Keratinocyte (primary cell): ENCODE measurements around the gene ZNF148. TPM values are rescaled to one million over a fixed set of nuclear protein-coding genes. Genes with fewer than 3 reads are reported as not detected.

Experiments used
- DNase-seq: peaks from one replicate; pipeline ENCODE4 v3.0.0-alpha.2; 2011; ENCODE audit warnings: low read depth, missing footprints, low spot score
- FAIRE-seq: peaks from 2 replicates; lab custom pipeline; 2011; peaks lifted over from hg19 to GRCh38; lab: Jason Lieb, UNC
- H2AFZ ChIP-seq: 2 replicates; pipeline ENCODE4 v1.6.0; 2012; ENCODE audit warnings: low read length, control low read depth, inconsistent platforms; ENCODE audit not compliant: control insufficient read depth
- H3K27ac ChIP-seq: 2 replicates; pipeline ENCODE4 v1.5.1; 2011; ENCODE audit warnings: low read length; ENCODE audit not compliant: control insufficient read depth, insufficient read depth
- H3K27me3 ChIP-seq: 3 replicates; pipeline ENCODE4 v1.6.0; 2011; ENCODE audit warnings: low read length; ENCODE audit not compliant: control insufficient read depth, insufficient read depth; ENCODE audit errors: extremely low read depth
- H3K36me3 ChIP-seq, 2 experiments: 2 replicates in 1 of 2; 3 replicates in 1 of 2; pipeline ENCODE4 v1.5.1; 2011; ENCODE audit warnings: low read length in 2 of 2, mild to moderate bottlenecking in 1 of 2; ENCODE audit not compliant: control insufficient read depth in 2 of 2, insufficient read depth in 2 of 2; ENCODE audit errors: extremely low read depth in 1 of 2
- H3K4me1 ChIP-seq: 3 replicates; pipeline ENCODE4 v1.5.1; 2011; ENCODE audit warnings: low read length; ENCODE audit not compliant: control insufficient read depth, insufficient read depth; ENCODE audit errors: extremely low read depth
- H3K4me2 ChIP-seq: 3 replicates; pipeline ENCODE4 v1.6.0; 2011; ENCODE audit warnings: low read depth, low read length; ENCODE audit not compliant: control insufficient read depth, insufficient read depth; ENCODE audit errors: extremely low read depth
- H3K4me3 ChIP-seq, 3 experiments: fragments of 200-600 bp in 1 of 3; sonication (generic) in 1 of 3; 2 replicates in 2 of 3; 3 replicates in 1 of 3; pipeline ENCODE4 v1.5.1; 2011 to 2016; ENCODE audit warnings: low read length in 3 of 3, mild to moderate bottlenecking in 3 of 3, control low read depth in 2 of 3, inconsistent platforms in 1 of 3, low read depth in 1 of 3, mixed read lengths in 1 of 3, mixed run types in 1 of 3, moderate library complexity in 1 of 3; ENCODE audit not compliant: control insufficient read depth in 2 of 3, insufficient read depth in 2 of 3; ENCODE audit errors: extremely low read depth in 1 of 3
- H3K79me2 ChIP-seq: 2 replicates; pipeline ENCODE4 v1.6.0; 2012; ENCODE audit warnings: low read length; ENCODE audit not compliant: control insufficient read depth, insufficient read depth
- H3K9ac ChIP-seq: 3 replicates; pipeline ENCODE4 v1.6.0; 2011; ENCODE audit warnings: low read length; ENCODE audit not compliant: control insufficient read depth, insufficient read depth; ENCODE audit errors: extremely low read depth
- H3K9me1 ChIP-seq: 3 replicates; pipeline ENCODE4 v1.6.0; 2011; ENCODE audit warnings: low read length; ENCODE audit not compliant: control insufficient read depth, insufficient read depth; ENCODE audit errors: extremely low read depth
- H3K9me3 ChIP-seq: 2 replicates; pipeline ENCODE4 v1.5.1; 2012; ENCODE audit warnings: low read depth, low read length; ENCODE audit not compliant: control insufficient read depth
- H4K20me1 ChIP-seq: 3 replicates; pipeline ENCODE4 v1.6.0; 2011; ENCODE audit warnings: low read length; ENCODE audit not compliant: control insufficient read depth, insufficient read depth; ENCODE audit errors: extremely low read depth
- CTCF ChIP-seq, 3 experiments: IDR thresholded peaks in 1 of 3; conservative IDR thresholded peaks in 1 of 3; optimal IDR thresholded peaks in 1 of 3; 2 replicates in 2 of 3; 3 replicates in 1 of 3; pipeline versions ENCODE3 to v1.5.1; 2011; ENCODE audit warnings: low read length in 3 of 3, mild to moderate bottlenecking in 3 of 3, moderate library complexity in 2 of 3, control low read depth in 1 of 3, inconsistent platforms in 1 of 3; ENCODE audit not compliant: insufficient read depth in 2 of 3; ENCODE audit errors: extremely low read depth in 1 of 3
- EZH2 ChIP-seq: IDR thresholded peaks from one replicate; pipeline ENCODE4 v1.6.1; 2012; ENCODE audit warnings: inconsistent platforms, mild to moderate bottlenecking, low read length, moderate library complexity
- dilution Hi-C: fragments of 300-500 bp; cut with MboI; formaldehyde crosslinking; loops from one replicate; pipeline ENCODE4 v1.7.0; 2020; ENCODE audit warnings: low sequenced_read_pairs; ENCODE audit not compliant: extremely low pct_ligation_motif_present
- polyA plus RNA-seq, 5 experiments: library from polyadenylated mRNA; depleted of rRNA in 3 of 5; stranded (reverse) in 3 of 5; stranded (forward) in 1 of 5; unstranded in 1 of 5; fragments of >200 nt; gene quantifications; 1 replicate in 1 of 5; 2 replicates in 3 of 5; 3 replicates in 1 of 5; pipeline versions ENCODE4 v1.2.1 to v1.2.3, GENCODE V29; 2011 to 2012; ENCODE audit warnings: missing spikeins in 2 of 5, low read depth in 1 of 5, low replicate concordance in 1 of 5

Gene ZNF148
- polyA plus RNA-seq, 1 donor (not counting 4 experiments of a cell fraction or from before 2014, with no cell fraction given): 21.4 TPM

- Histone ChIP-seq H2AFZ (no peak overlapping the region), H3K27me3 (no peaks in the 10 kb centered on the region), H3K9me3 (no peaks in the 10 kb centered on the region), H3K4me3 (no peak overlapping the region), H3K4me1 (peaks cover 3% of the 10 kb centered on the region), H3K9ac (no peak overlapping the region), H3K4me2 (no peak overlapping the region), H4K20me1 (no peaks in the 10 kb centered on the region), H3K36me3 (peaks cover 3 to 16% of the 10 kb centered on the region in 2 experiments), H3K79me2 (peaks cover 27% of the 10 kb centered on the region), H3K9me1 (no peaks in the 10 kb centered on the region), H3K27ac (no peak overlapping the region)
- TF ChIP-seq EZH2 (no peak), CTCF (optimal IDR thresholded peaks at IDR 0.05 in 1 of 3, IDR thresholded peaks at IDR 0.05 in 1 of 3, conservative IDR thresholded peaks at IDR 0.05 in 1 of 3; ENCODE audit: extremely low read depth in 1 of 3, insufficient read depth in 2 of 3, low read length in 3 of 3) (no peak)
- dilution Hi-C loops: no loop called here
- DNase-seq (no peak), FAIRE-seq (peak; percentile 39)
Measured at GRCh38 chr3:125313060-125313635, 62.0 kb downstream of the ZNF148 start.

- Histone ChIP-seq H3K4me2 (no peak overlapping the region), H3K4me3 (no peak overlapping the region), H4K20me1 (no peaks in the 10 kb centered on the region), H3K9ac (no peak overlapping the region), H3K79me2 (peaks cover 32% of the 10 kb centered on the region), H3K9me1 (no peaks in the 10 kb centered on the region), H3K27me3 (no peaks in the 10 kb centered on the region), H2AFZ (no peak overlapping the region), H3K36me3 (peaks cover 3 to 12% of the 10 kb centered on the region in 2 experiments), H3K27ac (no peak overlapping the region), H3K4me1 (no peaks in the 10 kb centered on the region), H3K9me3 (no peaks in the 10 kb centered on the region)
- TF ChIP-seq EZH2: no peak
- TF ChIP-seq CTCF (optimal IDR thresholded peaks at IDR 0.05 in 1 of 3, IDR thresholded peaks at IDR 0.05 in 1 of 3, conservative IDR thresholded peaks at IDR 0.05 in 1 of 3; ENCODE audit: extremely low read depth in 1 of 3, insufficient read depth in 2 of 3, low read length in 3 of 3): no peak
- no peak for DNase-seq
- FAIRE-seq: no peak
- dilution Hi-C loops: no loop called here
Measured at GRCh38 chr3:125310623-125311081, 64.5 kb downstream of the ZNF148 start.
